D721Med (cell line): ENCODE data around the gene VSIG10L.
A peak's percentile ranks its signal among the peaks of the same experiment; 100 is the strongest.

Experiments used
- DNase-seq: peaks from one replicate; pipeline ENCODE4 v3.0.0; 2011; ENCODE audit warnings: low spot score; ENCODE audit not compliant: insufficient read length
- FAIRE-seq: peaks from 2 replicates; lab custom pipeline; 2011; peaks lifted over from hg19 to GRCh38; lab: Jason Lieb, UNC
- CTCF ChIP-seq: IDR thresholded peaks from 2 replicates; pipeline ENCODE4 v1.5.1; 2012; ENCODE audit warnings: mild to moderate bottlenecking, control low read depth; ENCODE audit not compliant: insufficient read depth; ENCODE audit errors: missing control alignments

The VSIG10L gene

GRCh38 chr19:51370230-51370629 lies 28.3 kb upstream of the VSIG10L start:
- DNase-seq (no peak), FAIRE-seq (no peak)
- no peak for TF ChIP-seq CTCF

GRCh38 chr19:51368366-51369282 lies 26.7 kb upstream of the VSIG10L start, which contains the start of gene CLDND2:
TSS of gene CLDND2 (minus strand) at chr19:51369003. CDS start at chr19:51368577, 426 bp downstream.
- DNase-seq, result no peak
- no peak for TF ChIP-seq CTCF
- no peak for FAIRE-seq

GRCh38 chr19:51367565-51368365 lies 25.8 kb upstream of the VSIG10L start:
- DNase-seq (peak; percentile 92), FAIRE-seq (no peak)
- no peak for TF ChIP-seq CTCF

- no peak for TF ChIP-seq CTCF
- FAIRE-seq (no peak), DNase-seq (no peak)
Observed at GRCh38 chr19:51367255-51367564, 25.3 kb upstream of the VSIG10L start.

GRCh38 chr19:51366389-51367254 lies 24.7 kb upstream of the VSIG10L start:
- no peak for FAIRE-seq
- peak; percentile 77 for DNase-seq
- no peak for TF ChIP-seq CTCF

GRCh38 chr19:51365965-51366388 lies 24.0 kb upstream of the VSIG10L start, which contains the start of gene ETFB:
TSS of gene ETFB (minus strand) at chr19:51366388. CDS start at chr19:51366326, 62 bp downstream.
- TF ChIP-seq CTCF, result no peak
- FAIRE-seq (no peak), DNase-seq (no peak)
